Breast epithelium (tissue), 4 donors: ENCODE measurements around the gene CCDC87. TPM values are rescaled to one million over a fixed set of nuclear protein-coding genes. Genes with fewer than 3 reads are reported as not detected.

Experiments used
- DNase-seq, 2 donors: peaks; one replicate each; pipeline ENCODE4 v3.0.0-alpha.2; 2019; ENCODE audit warnings: low spot score in 2 of 2
- H3K27ac ChIP-seq, 2 donors: fragments of 200-600 bp; sonication (generic) in 1 of 2; one replicate each; pipeline ENCODE4 v1.5.1; 2016 to 2019; ENCODE audit warnings: mild to moderate bottlenecking in 1 of 2
- H3K27me3 ChIP-seq, 2 donors: fragments of 200-600 bp; sonication (generic) in 1 of 2; one replicate each; pipeline versions ENCODE4 v1.5.1 to v1.6.0; 2017 to 2019; ENCODE audit warnings: control low read depth in 1 of 2, mild to moderate bottlenecking in 1 of 2
- H3K36me3 ChIP-seq: fragments of 200-600 bp; one replicate; pipeline ENCODE4 v1.5.1; 2019
- H3K4me1 ChIP-seq, 2 donors: fragments of 200-600 bp; sonication (generic); one replicate each; pipeline ENCODE4 v1.5.1; 2016 to 2019; ENCODE audit warnings: control low read depth in 1 of 2
- H3K4me3 ChIP-seq, 3 donors: fragments of 200-600 bp; sonication (generic); 1 replicate in 2 of 3; 2 replicates in 1 of 3; pipeline ENCODE4 v1.5.1; 2016 to 2019; ENCODE audit warnings: mild to moderate bottlenecking in 3 of 3, moderate library complexity in 2 of 3
- H3K9me3 ChIP-seq, 2 donors: fragments of 200-600 bp; sonication (generic) in 1 of 2; one replicate each; pipeline ENCODE4 v1.5.1; 2016 to 2019; ENCODE audit warnings: control low read depth in 1 of 2
- POLR2A ChIP-seq: fragments of 450-650 bp; IDR thresholded peaks from one replicate; pipeline ENCODE4 v1.6.1; 2016; ENCODE audit warnings: antibody characterized with exemption, mild to moderate bottlenecking, moderate library complexity
- POLR2AphosphoS5 ChIP-seq, 3 donors: sonication (generic); formaldehyde crosslinking; IDR thresholded peaks; one replicate each; pipeline ENCODE4 v1.6.1; 2017; ENCODE audit warnings: antibody characterized with exemption in 3 of 3
- intact Hi-C: fragments of 100-400 bp; cut with DNase I; formaldehyde crosslinking; loops from one replicate; pipeline ENCODE4 v1.15.1; 2023; ENCODE audit warnings: low total_unique reads
- total RNA-seq, 3 donors: library from RNA; depleted of rRNA; stranded (reverse); fragments of >200 nt; gene quantifications; one replicate each; pipeline ENCODE4 v1.1.0, GENCODE V29; 2016
- TF ChIP-seq, protein P1 (sequence below), 3 donors: fragments of 450-650 bp; IDR thresholded peaks; one replicate each; pipeline ENCODE4 v1.5.1; 2016 to 2017; ENCODE audit warnings: antibody characterized with exemption in 3 of 3, mild to moderate bottlenecking in 3 of 3, moderate library complexity in 3 of 3

Gene CCDC87
- total RNA-seq, 3 donors from 2014 or later = 0.15 TPM; not detected in 2

DNA sequence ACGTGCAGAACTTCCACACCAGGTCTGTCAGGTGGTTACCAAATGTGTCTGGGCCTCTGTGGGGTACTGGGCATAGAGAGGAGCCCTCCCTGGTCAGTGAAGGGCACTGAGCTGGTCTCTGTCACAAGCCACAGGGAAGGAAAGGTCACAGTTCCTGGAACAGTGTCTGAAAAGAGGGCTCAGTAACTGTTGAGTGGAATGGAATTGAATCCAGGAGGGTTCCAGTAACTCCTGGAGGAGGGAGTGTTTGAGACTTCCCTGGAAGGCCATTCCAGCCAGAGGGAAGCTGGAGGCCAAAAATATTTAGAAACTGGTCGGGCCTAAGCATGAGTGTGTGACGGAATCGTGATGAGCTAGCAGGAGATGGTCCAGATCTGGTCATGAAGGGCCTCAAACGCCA, 38.3 kb downstream of the CCDC87 start:
- TF ChIP-seq, protein P1, sequence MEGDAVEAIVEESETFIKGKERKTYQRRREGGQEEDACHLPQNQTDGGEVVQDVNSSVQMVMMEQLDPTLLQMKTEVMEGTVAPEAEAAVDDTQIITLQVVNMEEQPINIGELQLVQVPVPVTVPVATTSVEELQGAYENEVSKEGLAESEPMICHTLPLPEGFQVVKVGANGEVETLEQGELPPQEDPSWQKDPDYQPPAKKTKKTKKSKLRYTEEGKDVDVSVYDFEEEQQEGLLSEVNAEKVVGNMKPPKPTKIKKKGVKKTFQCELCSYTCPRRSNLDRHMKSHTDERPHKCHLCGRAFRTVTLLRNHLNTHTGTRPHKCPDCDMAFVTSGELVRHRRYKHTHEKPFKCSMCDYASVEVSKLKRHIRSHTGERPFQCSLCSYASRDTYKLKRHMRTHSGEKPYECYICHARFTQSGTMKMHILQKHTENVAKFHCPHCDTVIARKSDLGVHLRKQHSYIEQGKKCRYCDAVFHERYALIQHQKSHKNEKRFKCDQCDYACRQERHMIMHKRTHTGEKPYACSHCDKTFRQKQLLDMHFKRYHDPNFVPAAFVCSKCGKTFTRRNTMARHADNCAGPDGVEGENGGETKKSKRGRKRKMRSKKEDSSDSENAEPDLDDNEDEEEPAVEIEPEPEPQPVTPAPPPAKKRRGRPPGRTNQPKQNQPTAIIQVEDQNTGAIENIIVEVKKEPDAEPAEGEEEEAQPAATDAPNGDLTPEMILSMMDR (IDR thresholded peaks at IDR 0.05) = no peak
- TF ChIP-seq POLR2AphosphoS5 (IDR thresholded peaks at IDR 0.05) (no peak), POLR2A (no peak)
- intact Hi-C loops = no loop called here
- Histone ChIP-seq H3K36me3 (no peaks in the 10 kb centered on the region), H3K4me1 (no peaks in the 10 kb centered on the region), H3K9me3 (no peaks in the 10 kb centered on the region), H3K27me3 (peaks cover 0 to 4% of the 10 kb centered on the region in 2 donors), H3K27ac (no peak overlapping the region), H3K4me3 (no peak overlapping the region)
- DNase-seq = no peak

DNA sequence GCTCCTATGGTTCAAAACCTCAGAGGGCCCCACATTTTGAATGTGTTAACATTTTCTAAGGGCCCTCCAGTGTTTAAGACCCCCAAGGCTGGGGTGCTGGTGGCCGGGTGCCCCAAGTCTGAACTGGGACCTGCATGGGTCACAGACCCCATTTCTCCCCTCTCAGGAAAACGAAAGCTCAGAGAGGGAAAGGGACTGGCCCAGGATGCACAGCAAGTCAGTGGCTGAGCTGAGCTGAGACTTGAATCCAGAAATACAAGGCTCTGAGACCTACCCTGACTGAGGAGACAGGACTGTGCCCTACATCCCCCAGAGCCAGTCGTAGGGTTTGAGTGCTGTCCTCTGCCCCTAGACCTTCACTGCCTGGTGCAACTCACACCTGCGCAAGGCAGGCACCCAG, 42.0 kb downstream of the CCDC87 start:
- no peaks in the 10 kb centered on the region for H3K9me3 ChIP-seq
- TF ChIP-seq, protein P1 (IDR thresholded peaks at IDR 0.05) = no peak
- TF ChIP-seq POLR2A (no peak), POLR2AphosphoS5 (IDR thresholded peaks at IDR 0.05) (no peak)
- H3K4me1 ChIP-seq = no peaks in the 10 kb centered on the region
- H3K4me3 ChIP-seq = no peak overlapping the region
- intact Hi-C loops = no loop called here
- no peaks in the 10 kb centered on the region for H3K36me3 ChIP-seq
- no peak overlapping the region for H3K27ac ChIP-seq
- no peaks in the 10 kb centered on the region for H3K27me3 ChIP-seq
- no peak for DNase-seq

DNA sequence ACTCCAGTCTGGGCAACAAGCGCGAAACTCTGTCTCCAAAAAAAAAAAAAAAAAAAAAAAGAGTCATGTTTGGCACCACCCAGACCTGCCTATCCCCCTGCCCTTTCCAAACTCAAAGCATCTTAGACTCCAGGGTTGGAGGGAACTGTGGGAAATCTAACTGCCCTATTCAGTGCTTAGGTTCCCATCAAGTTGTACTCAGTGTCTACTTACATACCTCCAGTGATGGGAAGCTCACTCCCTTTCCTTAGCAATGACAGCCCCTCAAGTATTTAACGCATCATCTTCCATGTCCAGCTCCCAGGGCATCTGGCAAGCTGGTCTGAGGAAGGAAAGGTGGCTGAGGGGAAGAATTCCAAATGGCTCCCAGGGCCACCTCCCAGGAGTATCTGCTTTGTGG, 43.2 kb downstream of the CCDC87 start:
- Histone ChIP-seq H3K4me3 (no peak overlapping the region), H3K4me1 (no peaks in the 10 kb centered on the region), H3K36me3 (no peaks in the 10 kb centered on the region), H3K27me3 (no peaks in the 10 kb centered on the region), H3K27ac (no peak overlapping the region), H3K9me3 (no peaks in the 10 kb centered on the region)
- intact Hi-C loops = no loop called here
- TF ChIP-seq, protein P1 (IDR thresholded peaks at IDR 0.05) = no peak
- TF ChIP-seq POLR2AphosphoS5 (IDR thresholded peaks at IDR 0.05) (no peak), POLR2A (no peak)
- no peak for DNase-seq

DNA sequence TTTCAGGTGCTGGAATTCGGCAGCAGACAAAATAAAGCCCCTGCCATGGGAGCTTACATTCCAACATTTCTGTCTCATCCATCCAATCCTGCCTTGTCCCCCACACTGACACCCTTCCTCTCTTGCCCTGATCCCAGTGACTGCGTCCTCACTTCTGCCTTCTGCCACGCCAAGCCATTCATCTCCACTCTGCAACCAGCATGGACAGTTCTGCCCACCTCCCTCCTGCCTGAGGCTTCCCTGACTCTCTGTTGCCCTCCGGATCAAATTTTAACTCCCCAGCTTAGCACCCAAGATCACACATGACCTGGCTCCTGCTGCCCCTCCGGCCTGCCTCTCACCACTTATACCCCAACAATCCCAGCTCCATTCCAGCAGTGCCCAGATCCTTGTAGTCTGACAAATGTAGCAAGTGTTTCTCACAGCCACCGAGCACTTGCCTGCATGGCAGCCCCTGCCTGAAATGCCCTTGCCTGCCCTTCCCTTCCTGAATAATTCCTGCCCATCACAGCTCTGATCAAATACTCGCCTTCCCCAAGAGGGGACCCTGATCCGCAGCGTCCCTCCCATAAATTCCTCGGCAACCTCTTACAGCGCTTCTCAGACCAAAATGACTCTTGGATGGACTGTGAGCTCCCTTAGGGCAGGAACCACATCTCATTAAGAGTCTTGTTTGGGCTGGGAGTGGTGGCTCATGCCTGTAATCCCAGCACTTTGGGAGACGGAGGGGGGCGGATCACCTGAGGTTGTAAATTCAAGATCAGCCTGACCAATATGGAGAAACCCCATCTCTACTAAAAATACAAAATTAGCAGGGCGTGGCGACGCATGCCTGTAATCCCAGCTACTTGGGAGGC, 43.9 kb downstream of the CCDC87 start:
- intact Hi-C loops = no loop called here
- Histone ChIP-seq H3K9me3 (no peaks in the 10 kb centered on the region), H3K27me3 (no peaks in the 10 kb centered on the region), H3K4me1 (no peaks in the 10 kb centered on the region), H3K4me3 (no peak overlapping the region), H3K36me3 (no peaks in the 10 kb centered on the region), H3K27ac (no peak overlapping the region)
- DNase-seq = no peak
- TF ChIP-seq POLR2AphosphoS5 (IDR thresholded peaks at IDR 0.05) (no peak), POLR2A (no peak)
- TF ChIP-seq, protein P1 (IDR thresholded peaks at IDR 0.05) = no peak

DNA sequence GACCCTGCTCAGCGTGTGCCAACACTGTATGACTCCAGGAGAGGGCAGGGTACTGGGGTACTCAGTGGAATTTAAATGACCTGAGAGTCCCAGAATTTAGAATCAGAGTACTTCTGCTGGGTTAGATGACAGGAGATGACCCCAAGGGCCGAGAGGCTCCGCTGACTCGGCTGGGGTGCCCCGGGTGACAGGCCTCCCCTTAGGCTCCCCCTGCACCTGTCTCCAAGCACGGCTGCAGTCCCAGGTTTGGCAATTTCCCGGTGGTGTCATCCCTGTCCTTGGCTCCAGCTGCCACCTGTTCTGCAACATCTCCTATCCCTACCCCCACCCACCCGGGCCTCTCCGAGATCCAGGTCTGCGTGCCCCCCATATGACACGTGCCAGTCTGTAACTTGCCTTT, 44.8 kb downstream of the CCDC87 start:
- Histone ChIP-seq H3K36me3 (no peaks in the 10 kb centered on the region), H3K4me1 (no peaks in the 10 kb centered on the region), H3K27me3 (no peaks in the 10 kb centered on the region), H3K9me3 (no peaks in the 10 kb centered on the region), H3K27ac (no peak overlapping the region), H3K4me3 (no peak overlapping the region)
- intact Hi-C loops = no loop called here
- no peak for DNase-seq
- TF ChIP-seq, protein P1 (IDR thresholded peaks at IDR 0.05) = no peak
- no peak for TF ChIP-seq POLR2AphosphoS5 (IDR thresholded peaks at IDR 0.05)
- TF ChIP-seq POLR2A = no peak
